Measurements from ENCODE around the gene GPR137.

The GPR137 gene

DNA sequence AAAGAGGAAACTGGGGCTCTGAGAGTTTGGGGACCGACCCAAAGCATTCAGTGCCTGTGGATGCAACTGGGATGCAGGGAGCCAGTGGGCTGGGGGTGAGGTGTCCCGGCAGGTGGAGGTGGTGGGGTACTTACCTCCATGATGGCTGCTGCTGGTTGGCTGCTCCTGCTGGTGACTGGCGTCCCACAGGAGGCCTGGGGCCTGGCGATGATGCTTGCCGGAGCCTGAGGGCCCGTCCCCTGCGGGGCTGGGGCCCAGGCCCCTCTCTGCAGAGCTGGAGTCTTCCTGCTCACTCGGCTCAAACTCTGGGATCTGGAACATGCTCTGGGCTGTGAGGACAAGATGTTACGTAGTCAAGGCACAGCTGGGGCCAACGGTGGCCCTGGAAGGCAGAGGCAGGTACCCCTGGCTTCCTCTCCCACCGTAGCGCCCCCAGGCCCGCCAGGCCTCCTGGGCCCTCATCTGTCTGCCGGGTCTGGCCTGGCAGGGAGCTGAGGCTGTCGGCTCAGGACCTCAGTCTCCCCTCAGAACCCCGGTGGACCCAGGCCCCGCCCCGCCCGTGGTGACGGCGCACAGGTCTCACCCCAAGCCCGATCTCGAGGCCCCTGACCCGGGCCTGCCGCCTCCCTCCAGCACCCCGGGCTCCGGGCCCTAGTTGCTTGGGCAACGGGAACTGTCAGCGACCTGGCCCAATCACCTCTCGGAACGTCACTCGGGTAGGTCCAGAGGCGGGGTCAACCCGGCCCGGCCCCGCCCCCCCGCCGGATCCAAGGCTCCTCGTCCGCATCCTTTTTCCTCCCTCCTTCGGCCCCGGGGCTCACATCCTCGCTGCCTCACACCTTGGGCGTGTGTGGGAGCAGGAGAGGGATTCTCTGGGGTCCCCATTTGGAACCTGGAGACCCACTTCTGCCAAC, 1.3 kb upstream of the GPR137 start, which contains the start of gene BAD (continued):
- TF ChIP-seq ZNF23 (tag by site-specific recombination; IDR thresholded peaks at IDR 0.05; ENCODE audit: borderline replicate concordance) (no peak), BCL11A (tag by site-specific recombination; IDR thresholded peaks at IDR 0.05; ENCODE audit: low read depth) (no peak), ZFHX2 (tag by site-specific recombination; conservative IDR thresholded peaks at IDR 0.05) (no peak), ZNF146 (tag by site-specific recombination; IDR thresholded peaks at IDR 0.05) (no peak), ZBTB48 (tag by site-specific recombination; IDR thresholded peaks at IDR 0.05) (peak; percentile 86), EGR2 (tag by site-specific recombination; IDR thresholded peaks at IDR 0.05; ENCODE audit: low read depth) (no peak), ZNF140 (tag by site-specific recombination; IDR thresholded peaks at IDR 0.05) (no peak), ZNF792 (tag by site-specific recombination; IDR thresholded peaks at IDR 0.05) (no peak), HOXA7 (CRISPR knock-in tag; IDR thresholded peaks at IDR 0.05; ENCODE audit: borderline replicate concordance) (no peak), ZIC2 (tag by site-specific recombination; IDR thresholded peaks at IDR 0.05) (peak; percentile 34; the same call in 1 of the 2 replicates), REPIN1 (tag by site-specific recombination; IDR thresholded peaks at IDR 0.05; ENCODE audit: low read depth) (no peak), ZFP41 (tag by site-specific recombination; IDR thresholded peaks at IDR 0.05; ENCODE audit: borderline replicate concordance) (no peak), ZBTB17 (tag by site-specific recombination; IDR thresholded peaks at IDR 0.05) (0 out of 2 replicates have a peak, but pooled peaks have one; percentile 27), ZNF529 (tag by site-specific recombination; IDR thresholded peaks at IDR 0.05; ENCODE audit: insufficient replicate concordance) (no peak), ZNF184 (tag by site-specific recombination; IDR thresholded peaks at IDR 0.05) (no peak), ZNF658 (tag by site-specific recombination; IDR thresholded peaks at IDR 0.05) (no peak), ZNF548 (tag by site-specific recombination; IDR thresholded peaks at IDR 0.05) (no peak), SP2 (tag by site-specific recombination; IDR thresholded peaks at IDR 0.05) (peak; percentile 79), TRIM28 (IDR thresholded peaks at IDR 0.05; ENCODE audit: borderline replicate concordance, low read length) (no peak), ZFP3 (tag by site-specific recombination; IDR thresholded peaks at IDR 0.05; ENCODE audit: low read depth) (no peak), ZNF596 (tag by site-specific recombination; IDR thresholded peaks at IDR 0.05) (no peak), YY2 (tag by site-specific recombination; IDR thresholded peaks at IDR 0.05) (no peak), ZSCAN23 (tag by site-specific recombination; IDR thresholded peaks at IDR 0.05) (no peak)
- TF ChIP-seq, protein P1, sequence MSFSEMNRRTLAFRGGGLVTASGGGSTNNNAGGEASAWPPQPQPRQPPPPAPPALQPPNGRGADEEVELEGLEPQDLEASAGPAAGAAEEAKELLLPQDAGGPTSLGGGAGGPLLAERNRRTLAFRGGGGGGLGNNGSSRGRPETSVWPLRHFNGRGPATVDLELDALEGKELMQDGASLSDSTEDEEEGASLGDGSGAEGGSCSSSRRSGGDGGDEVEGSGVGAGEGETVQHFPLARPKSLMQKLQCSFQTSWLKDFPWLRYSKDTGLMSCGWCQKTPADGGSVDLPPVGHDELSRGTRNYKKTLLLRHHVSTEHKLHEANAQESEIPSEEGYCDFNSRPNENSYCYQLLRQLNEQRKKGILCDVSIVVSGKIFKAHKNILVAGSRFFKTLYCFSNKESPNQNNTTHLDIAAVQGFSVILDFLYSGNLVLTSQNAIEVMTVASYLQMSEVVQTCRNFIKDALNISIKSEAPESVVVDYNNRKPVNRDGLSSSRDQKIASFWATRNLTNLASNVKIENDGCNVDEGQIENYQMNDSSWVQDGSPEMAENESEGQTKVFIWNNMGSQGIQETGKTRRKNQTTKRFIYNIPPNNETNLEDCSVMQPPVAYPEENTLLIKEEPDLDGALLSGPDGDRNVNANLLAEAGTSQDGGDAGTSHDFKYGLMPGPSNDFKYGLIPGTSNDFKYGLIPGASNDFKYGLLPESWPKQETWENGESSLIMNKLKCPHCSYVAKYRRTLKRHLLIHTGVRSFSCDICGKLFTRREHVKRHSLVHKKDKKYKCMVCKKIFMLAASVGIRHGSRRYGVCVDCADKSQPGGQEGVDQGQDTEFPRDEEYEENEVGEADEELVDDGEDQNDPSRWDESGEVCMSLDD (tag by site-specific recombination; IDR thresholded peaks at IDR 0.05): peak; percentile 71
- TF ChIP-seq, protein P2, sequence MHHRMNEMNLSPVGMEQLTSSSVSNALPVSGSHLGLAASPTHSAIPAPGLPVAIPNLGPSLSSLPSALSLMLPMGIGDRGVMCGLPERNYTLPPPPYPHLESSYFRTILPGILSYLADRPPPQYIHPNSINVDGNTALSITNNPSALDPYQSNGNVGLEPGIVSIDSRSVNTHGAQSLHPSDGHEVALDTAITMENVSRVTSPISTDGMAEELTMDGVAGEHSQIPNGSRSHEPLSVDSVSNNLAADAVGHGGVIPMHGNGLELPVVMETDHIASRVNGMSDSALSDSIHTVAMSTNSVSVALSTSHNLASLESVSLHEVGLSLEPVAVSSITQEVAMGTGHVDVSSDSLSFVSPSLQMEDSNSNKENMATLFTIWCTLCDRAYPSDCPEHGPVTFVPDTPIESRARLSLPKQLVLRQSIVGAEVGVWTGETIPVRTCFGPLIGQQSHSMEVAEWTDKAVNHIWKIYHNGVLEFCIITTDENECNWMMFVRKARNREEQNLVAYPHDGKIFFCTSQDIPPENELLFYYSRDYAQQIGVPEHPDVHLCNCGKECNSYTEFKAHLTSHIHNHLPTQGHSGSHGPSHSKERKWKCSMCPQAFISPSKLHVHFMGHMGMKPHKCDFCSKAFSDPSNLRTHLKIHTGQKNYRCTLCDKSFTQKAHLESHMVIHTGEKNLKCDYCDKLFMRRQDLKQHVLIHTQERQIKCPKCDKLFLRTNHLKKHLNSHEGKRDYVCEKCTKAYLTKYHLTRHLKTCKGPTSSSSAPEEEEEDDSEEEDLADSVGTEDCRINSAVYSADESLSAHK (tag by site-specific recombination; IDR thresholded peaks at IDR 0.05): no peak
- TF ChIP-seq, protein P3, sequence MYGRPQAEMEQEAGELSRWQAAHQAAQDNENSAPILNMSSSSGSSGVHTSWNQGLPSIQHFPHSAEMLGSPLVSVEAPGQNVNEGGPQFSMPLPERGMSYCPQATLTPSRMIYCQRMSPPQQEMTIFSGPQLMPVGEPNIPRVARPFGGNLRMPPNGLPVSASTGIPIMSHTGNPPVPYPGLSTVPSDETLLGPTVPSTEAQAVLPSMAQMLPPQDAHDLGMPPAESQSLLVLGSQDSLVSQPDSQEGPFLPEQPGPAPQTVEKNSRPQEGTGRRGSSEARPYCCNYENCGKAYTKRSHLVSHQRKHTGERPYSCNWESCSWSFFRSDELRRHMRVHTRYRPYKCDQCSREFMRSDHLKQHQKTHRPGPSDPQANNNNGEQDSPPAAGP (tag by site-specific recombination; IDR thresholded peaks at IDR 0.05): no peak
- TF ChIP-seq, protein P4, sequence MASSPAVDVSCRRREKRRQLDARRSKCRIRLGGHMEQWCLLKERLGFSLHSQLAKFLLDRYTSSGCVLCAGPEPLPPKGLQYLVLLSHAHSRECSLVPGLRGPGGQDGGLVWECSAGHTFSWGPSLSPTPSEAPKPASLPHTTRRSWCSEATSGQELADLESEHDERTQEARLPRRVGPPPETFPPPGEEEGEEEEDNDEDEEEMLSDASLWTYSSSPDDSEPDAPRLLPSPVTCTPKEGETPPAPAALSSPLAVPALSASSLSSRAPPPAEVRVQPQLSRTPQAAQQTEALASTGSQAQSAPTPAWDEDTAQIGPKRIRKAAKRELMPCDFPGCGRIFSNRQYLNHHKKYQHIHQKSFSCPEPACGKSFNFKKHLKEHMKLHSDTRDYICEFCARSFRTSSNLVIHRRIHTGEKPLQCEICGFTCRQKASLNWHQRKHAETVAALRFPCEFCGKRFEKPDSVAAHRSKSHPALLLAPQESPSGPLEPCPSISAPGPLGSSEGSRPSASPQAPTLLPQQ (tag by site-specific recombination; IDR thresholded peaks at IDR 0.05): peak; percentile 69
- TF ChIP-seq, protein P5, sequence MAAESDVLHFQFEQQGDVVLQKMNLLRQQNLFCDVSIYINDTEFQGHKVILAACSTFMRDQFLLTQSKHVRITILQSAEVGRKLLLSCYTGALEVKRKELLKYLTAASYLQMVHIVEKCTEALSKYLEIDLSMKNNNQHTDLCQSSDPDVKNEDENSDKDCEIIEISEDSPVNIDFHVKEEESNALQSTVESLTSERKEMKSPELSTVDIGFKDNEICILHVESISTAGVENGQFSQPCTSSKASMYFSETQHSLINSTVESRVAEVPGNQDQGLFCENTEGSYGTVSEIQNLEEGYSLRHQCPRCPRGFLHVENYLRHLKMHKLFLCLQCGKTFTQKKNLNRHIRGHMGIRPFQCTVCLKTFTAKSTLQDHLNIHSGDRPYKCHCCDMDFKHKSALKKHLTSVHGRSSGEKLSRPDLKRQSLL (tag by site-specific recombination; IDR thresholded peaks at IDR 0.05): no peak
